ENCODE measurements around the gene COL18A1.
A peak's percentile ranks its signal among the peaks of the same experiment; 100 is the strongest.

COL18A1 gene

GRCh38 chr21:45443595-45444181 lies 38.7 kb downstream of the COL18A1 start:
- Histone ChIP-seq H3K14ac (ENCODE audit: low read length) (no peak overlapping the region), H2BK15ac (ENCODE audit: low read length) (no peak overlapping the region), H3K4ac (ENCODE audit: low read length) (no peak overlapping the region), H2BK5ac (ENCODE audit: low read length) (no peak overlapping the region), H3K79me1 (ENCODE audit: low read depth, low read length) (peaks cover 25% of the 10 kb centered on the region), H2BK120ac (ENCODE audit: low read depth, low read length) (no peak overlapping the region), H3K9ac (ENCODE audit: low read depth, low read length, poor library complexity) (no peak overlapping the region), H3K4me2 (ENCODE audit: insufficient read depth, low read length, poor library complexity, severe bottlenecking) (no peak overlapping the region), H2AFZ (ENCODE audit: low read length) (no peak overlapping the region), H3K36me3 (replicated peaks in 1 of 2; ENCODE audit: control insufficient read depth in 2 of 2, insufficient read depth in 2 of 2, low read length in 2 of 2) (peaks cover 0 to 5% of the 10 kb centered on the region in 2 donors), H3K9me3 (replicated peaks in 1 of 2; ENCODE audit: control insufficient read depth in 2 of 2, insufficient read depth in 1 of 2, low read depth in 1 of 2, low read length in 2 of 2) (peaks cover 5 to 17% of the 10 kb centered on the region in 2 donors), H4K91ac (ENCODE audit: low read depth, low read length, poor library complexity) (no peak overlapping the region), H3K4me3 (ENCODE audit: low read length in 2 of 2) (peak overlapping the region in 1 of 2 donors; percentile 55), H3K27ac (replicated peaks; ENCODE audit: low read length) (no peak overlapping the region), H4K8ac (ENCODE audit: low read depth, low read length) (no peak overlapping the region), H3K23ac (ENCODE audit: low read depth, low read length, poor library complexity) (no peak overlapping the region), H3K27me3 (ENCODE audit: control insufficient read depth in 3 of 3, insufficient read depth in 3 of 3, low read depth in 1 of 3, low read length in 3 of 3) (peaks cover 0 to 4% (median 0%) of the 10 kb centered on the region in 3 experiments), H2BK12ac (ENCODE audit: low read length) (no peak overlapping the region), H3K18ac (ENCODE audit: low read length) (peak overlapping the region; percentile 31), H2AK5ac (ENCODE audit: low read depth, low read length) (peak overlapping the region; percentile 50), H3K4me1 (ENCODE audit: control insufficient read depth in 2 of 2, insufficient read depth in 1 of 2, low read depth in 1 of 2, low read length in 2 of 2) (peaks cover 3 to 5% of the 10 kb centered on the region in 2 donors)
- WGBS, 2 donors (ENCODE audit: extremely low coverage in 2 of 2, insufficient read length in 2 of 2, insufficient replicate concordance in 1 of 2), result no CpG with 5 or more reads among the region's 27 CpGs
- no peak for DNase-seq (ENCODE audit: low spot score)

GRCh38 chr21:45444385-45444784 lies 39.4 kb downstream of the COL18A1 start:
- H2AFZ ChIP-seq (ENCODE audit: low read length), result no peak overlapping the region
- no peak overlapping the region for H3K14ac ChIP-seq (ENCODE audit: low read length)

GRCh38 chr21:45445369-45445768 lies 40.4 kb downstream of the COL18A1 start:
- Histone ChIP-seq H3K23ac (ENCODE audit: low read depth, low read length, poor library complexity) (no peak overlapping the region), H3K9ac (ENCODE audit: low read depth, low read length, poor library complexity) (no peak overlapping the region), H4K91ac (ENCODE audit: low read depth, low read length, poor library complexity) (no peak overlapping the region), H3K4ac (ENCODE audit: low read length) (no peak overlapping the region), H3K9me3 (replicated peaks in 1 of 2; ENCODE audit: control insufficient read depth in 2 of 2, insufficient read depth in 1 of 2, low read depth in 1 of 2, low read length in 2 of 2) (peaks cover 5 to 17% of the 10 kb centered on the region in 2 donors), H2AK5ac (ENCODE audit: low read depth, low read length) (no peak overlapping the region), H2BK5ac (ENCODE audit: low read length) (no peak overlapping the region), H3K18ac (ENCODE audit: low read length) (no peak overlapping the region), H3K79me1 (ENCODE audit: low read depth, low read length) (peaks cover 24% of the 10 kb centered on the region), H3K4me2 (ENCODE audit: insufficient read depth, low read length, poor library complexity, severe bottlenecking) (no peak overlapping the region), H2BK12ac (ENCODE audit: low read length) (no peak overlapping the region), H3K4me3 (ENCODE audit: low read length in 2 of 2) (peak overlapping the region in 1 of 2 donors; percentile 3), H3K4me1 (ENCODE audit: control insufficient read depth in 2 of 2, insufficient read depth in 1 of 2, low read depth in 1 of 2, low read length in 2 of 2) (peaks cover 0 to 3% of the 10 kb centered on the region in 2 donors), H3K27ac (replicated peaks; ENCODE audit: low read length) (no peak overlapping the region), H4K8ac (ENCODE audit: low read depth, low read length) (no peak overlapping the region), H3K36me3 (replicated peaks in 1 of 2; ENCODE audit: control insufficient read depth in 2 of 2, insufficient read depth in 2 of 2, low read length in 2 of 2) (peaks cover 0 to 5% of the 10 kb centered on the region in 2 donors), H2AFZ (ENCODE audit: low read length) (no peak overlapping the region), H3K14ac (ENCODE audit: low read length) (no peak overlapping the region), H2BK15ac (ENCODE audit: low read length) (no peak overlapping the region), H3K27me3 (ENCODE audit: control insufficient read depth in 3 of 3, insufficient read depth in 3 of 3, low read depth in 1 of 3, low read length in 3 of 3) (no peaks in the 10 kb centered on the region), H2BK120ac (ENCODE audit: low read depth, low read length) (no peak overlapping the region)
- WGBS, 2 donors (ENCODE audit: extremely low coverage in 2 of 2, insufficient read length in 2 of 2, insufficient replicate concordance in 1 of 2), result no CpG with 5 or more reads among the region's 9 CpGs
- DNase-seq (ENCODE audit: low spot score), result no peak

More at GRCh38 chr21:45444385-45444784, 39.4 kb downstream of the COL18A1 start:
- no peak for DNase-seq (ENCODE audit: low spot score)
- no peak overlapping the region for H2AK5ac ChIP-seq (ENCODE audit: low read depth, low read length)
- peaks cover 5 to 17% of the 10 kb centered on the region in 2 donors for H3K9me3 ChIP-seq (replicated peaks in 1 of 2; ENCODE audit: control insufficient read depth in 2 of 2, insufficient read depth in 1 of 2, low read depth in 1 of 2, low read length in 2 of 2)
- H3K4me3 ChIP-seq (ENCODE audit: low read length in 2 of 2), result peak overlapping the region in 1 of 2 donors; percentile 55
- no peak overlapping the region for H4K91ac ChIP-seq (ENCODE audit: low read depth, low read length, poor library complexity)
- no peak overlapping the region for H3K23ac ChIP-seq (ENCODE audit: low read depth, low read length, poor library complexity)
- H3K4ac ChIP-seq (ENCODE audit: low read length), result no peak overlapping the region
- H2BK120ac ChIP-seq (ENCODE audit: low read depth, low read length), result no peak overlapping the region
- peaks cover 0 to 5% of the 10 kb centered on the region in 2 donors for H3K36me3 ChIP-seq (replicated peaks in 1 of 2; ENCODE audit: control insufficient read depth in 2 of 2, insufficient read depth in 2 of 2, low read length in 2 of 2)
- 100% methylated on average over 1 of the region's 19 CpGs; no CpG with 5 or more reads in 1 of the 2 donors for WGBS, 2 donors (ENCODE audit: extremely low coverage in 2 of 2, insufficient read length in 2 of 2, insufficient replicate concordance in 1 of 2)
- H3K4me1 ChIP-seq (ENCODE audit: control insufficient read depth in 2 of 2, insufficient read depth in 1 of 2, low read depth in 1 of 2, low read length in 2 of 2), result peaks cover 0 to 3% of the 10 kb centered on the region in 2 donors
- no peak overlapping the region for H3K27ac ChIP-seq (replicated peaks; ENCODE audit: low read length)
- no peak overlapping the region for H2BK12ac ChIP-seq (ENCODE audit: low read length)
- H3K4me2 ChIP-seq (ENCODE audit: insufficient read depth, low read length, poor library complexity, severe bottlenecking), result no peak overlapping the region
- no peak overlapping the region for H2BK15ac ChIP-seq (ENCODE audit: low read length)
- peaks cover 0 to 4% (median 0%) of the 10 kb centered on the region in 3 experiments for H3K27me3 ChIP-seq (ENCODE audit: control insufficient read depth in 3 of 3, insufficient read depth in 3 of 3, low read depth in 1 of 3, low read length in 3 of 3)
- H2BK5ac ChIP-seq (ENCODE audit: low read length), result no peak overlapping the region
- peak overlapping the region; percentile 10 for H3K9ac ChIP-seq (ENCODE audit: low read depth, low read length, poor library complexity)
- no peak overlapping the region for H4K8ac ChIP-seq (ENCODE audit: low read depth, low read length)
- H3K18ac ChIP-seq (ENCODE audit: low read length), result no peak overlapping the region
- peaks cover 23% of the 10 kb centered on the region for H3K79me1 ChIP-seq (ENCODE audit: low read depth, low read length)

GRCh38 chr21:45447821-45448220 lies 42.9 kb downstream of the COL18A1 start:
- Histone ChIP-seq H4K91ac (ENCODE audit: low read depth, low read length, poor library complexity) (no peak overlapping the region), H4K8ac (ENCODE audit: low read depth, low read length) (no peak overlapping the region), H3K18ac (ENCODE audit: low read length) (no peak overlapping the region), H3K9me3 (replicated peaks in 1 of 2; ENCODE audit: control insufficient read depth in 2 of 2, insufficient read depth in 1 of 2, low read depth in 1 of 2, low read length in 2 of 2) (peaks cover 5 to 17% of the 10 kb centered on the region in 2 donors), H3K4me1 (ENCODE audit: control insufficient read depth in 2 of 2, insufficient read depth in 1 of 2, low read depth in 1 of 2, low read length in 2 of 2) (peaks cover 0 to 3% of the 10 kb centered on the region in 2 donors), H3K27me3 (ENCODE audit: control insufficient read depth in 3 of 3, insufficient read depth in 3 of 3, low read depth in 1 of 3, low read length in 3 of 3) (no peaks in the 10 kb centered on the region), H3K4me3 (ENCODE audit: low read length in 2 of 2) (no peak overlapping the region), H3K4ac (ENCODE audit: low read length) (no peak overlapping the region), H2AFZ (ENCODE audit: low read length) (no peak overlapping the region), H3K23ac (ENCODE audit: low read depth, low read length, poor library complexity) (no peak overlapping the region), H2BK5ac (ENCODE audit: low read length) (no peak overlapping the region), H2AK5ac (ENCODE audit: low read depth, low read length) (no peak overlapping the region), H3K27ac (replicated peaks; ENCODE audit: low read length) (no peak overlapping the region), H2BK120ac (ENCODE audit: low read depth, low read length) (no peak overlapping the region), H3K14ac (ENCODE audit: low read length) (no peak overlapping the region), H2BK12ac (ENCODE audit: low read length) (no peak overlapping the region), H3K79me1 (ENCODE audit: low read depth, low read length) (peaks cover 10% of the 10 kb centered on the region), H3K9ac (ENCODE audit: low read depth, low read length, poor library complexity) (no peak overlapping the region), H2BK15ac (ENCODE audit: low read length) (no peak overlapping the region), H3K36me3 (replicated peaks in 1 of 2; ENCODE audit: control insufficient read depth in 2 of 2, insufficient read depth in 2 of 2, low read length in 2 of 2) (peaks cover 0 to 7% of the 10 kb centered on the region in 2 donors), H3K4me2 (ENCODE audit: insufficient read depth, low read length, poor library complexity, severe bottlenecking) (no peak overlapping the region)
- no peak for DNase-seq (ENCODE audit: low spot score)
- WGBS, 2 donors (ENCODE audit: extremely low coverage in 2 of 2, insufficient read length in 2 of 2, insufficient replicate concordance in 1 of 2), result no CpG with 5 or more reads among the region's 8 CpGs
